Peyer's patch (tissue), 4 donors: Measurements from ENCODE around the gene TMPRSS13. TPM values are rescaled to one million over a fixed set of nuclear protein-coding genes. Genes with fewer than 3 reads are reported as not detected.

ENCODE experiments used
- DNase-seq, 3 donors: peaks; one replicate each; pipeline ENCODE4 v3.0.0-alpha.2; 2017 to 2019
- H3K27ac ChIP-seq, 4 donors: fragments of 200-600 bp; sonication (generic); one replicate each; pipeline ENCODE4 v1.5.1; 2016 to 2019
- H3K27me3 ChIP-seq, 2 donors: fragments of 200-600 bp; sonication (generic); one replicate each; pipeline ENCODE4 v1.5.1; 2019
- H3K36me3 ChIP-seq, 3 donors: fragments of 200-600 bp; sonication (generic); one replicate each; pipeline ENCODE4 v1.5.1; 2016 to 2019
- H3K4me1 ChIP-seq, 4 donors: fragments of 200-600 bp; sonication (generic); one replicate each; pipeline ENCODE4 v1.5.1; 2016 to 2019
- H3K4me3 ChIP-seq, 4 donors: fragments of 200-600 bp; sonication (generic); 1 replicate in 3 of 4; 2 replicates in 1 of 4; pipeline ENCODE4 v1.5.1; 2016 to 2019; ENCODE audit warnings: mild to moderate bottlenecking in 1 of 4
- H3K9me3 ChIP-seq, 4 donors: fragments of 200-600 bp; sonication (generic); one replicate each; pipeline ENCODE4 v1.5.1; 2016 to 2019; ENCODE audit warnings: mild to moderate bottlenecking in 1 of 4
- CTCF ChIP-seq, 6 experiments: fragments of 450-650 bp in 4 of 6; fragments of 200-600 bp in 2 of 6; sonication (generic) in 1 of 6; IDR thresholded peaks; one replicate each; pipeline ENCODE4 v1.5.1; 2017 to 2019; ENCODE audit warnings: antibody characterized with exemption in 6 of 6, mild to moderate bottlenecking in 3 of 6, moderate library complexity in 1 of 6
- POLR2A ChIP-seq, 2 donors: fragments of 450-650 bp; IDR thresholded peaks; one replicate each; pipeline ENCODE4 v1.5.1; 2017; ENCODE audit warnings: antibody characterized with exemption in 2 of 2, mild to moderate bottlenecking in 2 of 2, moderate library complexity in 2 of 2
- total RNA-seq, 4 donors: library from RNA; depleted of rRNA; stranded (reverse); fragments of >200 nt; gene quantifications; one replicate each; pipeline ENCODE4 v1.1.0, GENCODE V29; 2016

Gene TMPRSS13
- total RNA-seq, 4 donors from 2014 or later, result not detected

- DNase-seq, result no peak
- Histone ChIP-seq H3K9me3 (no peaks in the 10 kb centered on the region), H3K4me3 (no peak overlapping the region), H3K27me3 (no peaks in the 10 kb centered on the region), H3K36me3 (no peaks in the 10 kb centered on the region), H3K4me1 (peaks cover 0 to 8% (median 2%) of the 10 kb centered on the region in 4 donors), H3K27ac (no peak overlapping the region)
- no peak for TF ChIP-seq CTCF (IDR thresholded peaks at IDR 0.05)
- no peak for TF ChIP-seq POLR2A (IDR thresholded peaks at IDR 0.05)
These were observed 22.5 kb downstream of the TMPRSS13 start for GRCh38 chr11:117906710-117907109.

GRCh38 chr11:117906126-117906525 lies 23.1 kb downstream of the TMPRSS13 start:
- Histone ChIP-seq H3K36me3 (no peaks in the 10 kb centered on the region), H3K4me3 (no peak overlapping the region), H3K27me3 (no peaks in the 10 kb centered on the region), H3K4me1 (peaks cover 0 to 8% (median 2%) of the 10 kb centered on the region in 4 donors), H3K27ac (no peak overlapping the region), H3K9me3 (no peaks in the 10 kb centered on the region)
- TF ChIP-seq POLR2A (IDR thresholded peaks at IDR 0.05), result no peak
- TF ChIP-seq CTCF (IDR thresholded peaks at IDR 0.05), result no peak
- DNase-seq, result no peak

GRCh38 chr11:117905524-117905923 lies 23.7 kb downstream of the TMPRSS13 start:
- Histone ChIP-seq H3K27me3 (no peaks in the 10 kb centered on the region), H3K27ac (no peak overlapping the region), H3K4me3 (no peak overlapping the region), H3K9me3 (no peaks in the 10 kb centered on the region), H3K36me3 (no peaks in the 10 kb centered on the region), H3K4me1 (peaks cover 0 to 8% (median 2%) of the 10 kb centered on the region in 4 donors)
- DNase-seq, result peak in 1 of 3 donors; percentile 29
- TF ChIP-seq POLR2A (IDR thresholded peaks at IDR 0.05), result no peak
- no peak for TF ChIP-seq CTCF (IDR thresholded peaks at IDR 0.05)

GRCh38 chr11:117903505-117904382 lies 25.5 kb downstream of the TMPRSS13 start:
- Histone ChIP-seq H3K27ac (no peak overlapping the region), H3K36me3 (no peaks in the 10 kb centered on the region), H3K9me3 (no peaks in the 10 kb centered on the region), H3K4me1 (peaks cover 0 to 4% (median 2%) of the 10 kb centered on the region in 4 donors), H3K4me3 (no peak overlapping the region), H3K27me3 (no peaks in the 10 kb centered on the region)
- peak in 1 of 3 donors; percentile 28 for DNase-seq
- TF ChIP-seq POLR2A (IDR thresholded peaks at IDR 0.05), result no peak
- no peak for TF ChIP-seq CTCF (IDR thresholded peaks at IDR 0.05)

- H3K27me3 ChIP-seq, result no peaks in the 10 kb centered on the region
- no peaks in the 10 kb centered on the region for H3K36me3 ChIP-seq
- TF ChIP-seq CTCF (IDR thresholded peaks at IDR 0.05), result no peak
- TF ChIP-seq POLR2A (IDR thresholded peaks at IDR 0.05), result no peak
- no peaks in the 10 kb centered on the region for H3K9me3 ChIP-seq
- H3K27ac ChIP-seq, result no peak overlapping the region
- peak in 1 of 3 donors; percentile 37 for DNase-seq
- H3K4me1 ChIP-seq, result no peaks in the 10 kb centered on the region
- H3K4me3 ChIP-seq, result no peak overlapping the region
These were observed 27.0 kb downstream of the TMPRSS13 start for GRCh38 chr11:117902001-117902845.
